HG03469 (cell line): ENCODE results near the gene CBLN3.
"Not testable (repeated sequence)": the region's sequence is repeated elsewhere in the genome, so short reads cannot be mapped to it uniquely, and the experiment has no call there.

ENCODE experiments used
- ATAC-seq: cut with Tn5 transposase; IDR thresholded peaks from one replicate; pipeline ENCODE4 v1.9.1; 2021; ENCODE audit warnings: mild to moderate bottlenecking, moderate library complexity, moderate number of reproducible peaks; ENCODE audit not compliant: unreplicated experiment

CBLN3 gene

GRCh38 chr14:24406416-24406815 lies 23.1 kb downstream of the CBLN3 start:
- no peak for ATAC-seq

GRCh38 chr14:24404814-24405213 lies 24.7 kb downstream of the CBLN3 start:
- ATAC-seq = no peak

GRCh38 chr14:24403294-24403998 lies 26.0 kb downstream of the CBLN3 start:
- no peak for ATAC-seq

- ATAC-seq = no peak
Observed at GRCh38 chr14:24401810-24402702, 27.4 kb downstream of the CBLN3 start.

GRCh38 chr14:24399999-24400718 lies 29.3 kb downstream of the CBLN3 start:
- ATAC-seq = no peak

GRCh38 chr14:24399447-24399822 lies 30.0 kb downstream of the CBLN3 start:
- ATAC-seq = no peak

GRCh38 chr14:24398653-24399446 lies 30.6 kb downstream of the CBLN3 start, which contains the start of gene NYNRIN:
NYNRIN (plus strand) TSS chr14:24399003; CDS start chr14:24399247, 244 bp downstream.
- ATAC-seq = no peak

- no peak for ATAC-seq
Observed at GRCh38 chr14:24398293-24398652, 31.2 kb downstream of the CBLN3 start.

GRCh38 chr14:24397639-24398292 lies 31.7 kb downstream of the CBLN3 start:
- no peak for ATAC-seq

- no peak for ATAC-seq
Observed at GRCh38 chr14:24395609-24396582, 33.6 kb downstream of the CBLN3 start.

- no peak for ATAC-seq
Observed at GRCh38 chr14:24394275-24394674, 35.2 kb downstream of the CBLN3 start.

GRCh38 chr14:24392325-24393091 lies 37.0 kb downstream of the CBLN3 start:
- no peak for ATAC-seq

GRCh38 chr14:24390701-24391468 lies 38.6 kb downstream of the CBLN3 start:
- ATAC-seq = no peak

- no peak for ATAC-seq
Observed at GRCh38 chr14:24389226-24389848, 40.1 kb downstream of the CBLN3 start.

- ATAC-seq = no peak
Observed at GRCh38 chr14:24388474-24389179, 40.8 kb downstream of the CBLN3 start.

- ATAC-seq = not testable (repeated sequence)
Observed at GRCh38 chr14:24387579-24387978, 41.9 kb downstream of the CBLN3 start.
